Measurements from ENCODE around the gene UBA1. TPM values are rescaled to one million over a fixed set of nuclear protein-coding genes. Genes with fewer than 3 reads are reported as not detected.

Gene UBA1
- total RNA-seq, 1 experiment from 2014 or later, result 88.3 TPM

DNA sequence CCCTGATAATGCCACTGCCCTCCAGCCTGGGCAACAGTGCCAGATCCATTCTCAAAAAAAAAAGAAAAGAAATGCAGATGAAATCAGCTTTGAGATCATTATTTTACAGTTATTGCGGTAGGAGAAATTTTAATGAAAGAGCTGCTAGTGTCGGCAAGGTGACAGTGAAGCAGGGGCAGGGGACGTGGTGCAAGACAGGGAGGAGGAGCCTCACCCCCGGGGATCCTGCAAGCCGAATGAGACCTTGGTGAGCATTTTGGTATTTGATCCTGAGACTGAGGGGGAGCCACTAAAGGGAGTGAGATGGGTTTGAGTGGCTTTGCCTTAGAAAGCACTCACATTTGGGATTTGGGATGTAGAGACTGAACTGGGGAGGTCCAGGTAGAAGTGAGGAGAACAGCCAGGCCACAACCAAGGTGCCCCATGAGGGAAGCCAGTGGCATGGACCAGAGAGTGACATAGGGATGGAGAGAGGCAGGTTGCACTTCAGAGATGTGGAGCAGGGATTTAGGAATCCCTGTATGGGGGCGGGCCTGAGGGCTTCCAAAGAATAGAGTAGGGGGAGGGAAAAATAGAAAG, 25.0 kb upstream of the UBA1 start:
- DNase-seq (ENCODE audit: low read depth), result no peak

GRCh38 chrX:47169273-47169672, 24.4 kb upstream of the UBA1 start:
- in situ Hi-C loops (cut with HindIII; ENCODE audit: low pct_unique_long_range_greater_than_20kb, low sequenced_read_pairs), result no loop called here
- no peak for DNase-seq (ENCODE audit: low read depth)

More for the DNA sequence above, 25.0 kb upstream of the UBA1 start:
- in situ Hi-C loops (cut with HindIII; ENCODE audit: low pct_unique_long_range_greater_than_20kb, low sequenced_read_pairs), result no loop called here

DNA sequence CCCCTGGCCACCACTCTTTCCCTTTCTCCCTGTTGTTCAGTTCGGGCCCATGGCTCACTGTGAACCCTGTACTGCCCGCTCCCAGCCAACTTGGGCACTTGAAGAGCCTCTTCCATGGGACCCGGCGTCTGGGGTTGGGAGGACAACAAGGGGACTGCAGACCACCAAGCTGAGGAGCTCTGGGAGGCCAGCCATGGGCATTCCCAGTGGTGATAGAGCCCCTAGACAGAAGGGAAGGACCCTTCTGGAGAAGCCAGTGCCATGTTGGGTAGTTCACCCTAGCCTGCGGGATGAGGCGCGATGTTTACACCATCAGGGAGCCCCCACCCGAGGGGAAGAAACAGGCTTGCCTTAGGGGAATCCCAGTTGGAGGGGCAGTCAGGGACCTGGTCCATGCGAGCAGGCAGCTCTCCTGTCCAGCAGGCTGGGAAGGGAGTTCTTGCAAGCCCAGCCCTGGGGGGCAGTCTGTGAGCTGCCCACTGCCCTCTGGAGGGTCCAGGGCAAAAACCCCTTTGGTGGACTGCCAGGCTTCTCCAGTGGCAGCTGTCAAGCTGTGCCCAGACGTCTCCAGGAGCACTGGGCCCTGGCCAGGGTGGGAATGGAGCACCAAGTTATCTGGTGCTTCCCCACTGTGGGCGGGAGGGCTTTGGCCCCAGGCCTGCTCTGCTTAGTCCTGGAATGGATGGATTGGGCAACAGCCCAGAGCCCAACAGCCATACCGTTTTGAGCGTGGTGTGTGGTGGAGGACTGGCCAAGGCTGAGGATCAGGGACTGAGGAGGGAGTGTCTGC, 23.7 kb upstream of the UBA1 start:
- in situ Hi-C loops (cut with HindIII; ENCODE audit: low pct_unique_long_range_greater_than_20kb, low sequenced_read_pairs), result no loop called here
- no peak for DNase-seq (ENCODE audit: low read depth)

DNA sequence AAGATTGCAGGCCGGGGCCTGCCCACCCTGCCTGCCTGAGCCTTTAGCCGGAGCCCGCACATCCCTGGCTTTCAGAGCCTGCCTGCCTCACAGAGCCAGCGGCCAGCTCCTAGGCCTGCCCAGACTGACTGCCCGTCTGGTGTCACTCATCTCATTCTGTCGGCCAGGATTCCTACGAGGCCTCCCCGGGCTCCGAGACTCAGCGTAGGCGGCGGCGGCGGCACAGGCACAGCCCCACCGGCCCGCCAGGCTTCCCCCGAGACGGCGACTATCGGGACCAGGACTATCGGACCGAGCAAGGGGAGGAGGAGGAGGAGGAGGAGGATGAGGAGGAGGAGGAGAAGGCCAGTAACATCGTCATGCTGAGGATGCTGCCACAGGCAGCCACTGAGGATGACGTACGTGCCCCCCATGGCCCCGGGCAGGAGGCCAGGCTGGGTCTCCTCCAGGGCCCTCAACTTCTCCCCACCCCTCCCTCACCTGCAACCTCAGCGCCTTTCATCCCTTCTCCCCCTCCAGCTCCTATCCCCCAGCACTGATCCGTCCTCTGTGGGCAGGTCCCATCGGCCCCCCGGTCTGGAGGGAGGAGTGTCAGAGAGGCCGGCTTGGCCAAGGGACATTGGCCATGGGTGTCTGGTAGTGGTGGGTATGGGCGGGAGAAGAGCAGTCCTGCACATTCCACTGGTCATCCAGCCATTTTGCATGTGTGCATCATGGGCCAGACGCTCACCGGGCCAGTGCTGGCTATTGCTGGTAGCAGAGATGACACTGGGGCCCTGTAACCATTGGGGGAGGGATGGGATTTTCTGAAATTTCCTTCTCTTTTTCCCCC, 22.6 kb upstream of the UBA1 start:
- no peak for DNase-seq (ENCODE audit: low read depth)
- in situ Hi-C loops (cut with HindIII; ENCODE audit: low pct_unique_long_range_greater_than_20kb, low sequenced_read_pairs), result no loop called here

GRCh38 chrX:47171996-47172395, 21.6 kb upstream of the UBA1 start:
- in situ Hi-C loops (cut with HindIII; ENCODE audit: low pct_unique_long_range_greater_than_20kb, low sequenced_read_pairs), result no loop called here
- DNase-seq (ENCODE audit: low read depth), result no peak

DNA sequence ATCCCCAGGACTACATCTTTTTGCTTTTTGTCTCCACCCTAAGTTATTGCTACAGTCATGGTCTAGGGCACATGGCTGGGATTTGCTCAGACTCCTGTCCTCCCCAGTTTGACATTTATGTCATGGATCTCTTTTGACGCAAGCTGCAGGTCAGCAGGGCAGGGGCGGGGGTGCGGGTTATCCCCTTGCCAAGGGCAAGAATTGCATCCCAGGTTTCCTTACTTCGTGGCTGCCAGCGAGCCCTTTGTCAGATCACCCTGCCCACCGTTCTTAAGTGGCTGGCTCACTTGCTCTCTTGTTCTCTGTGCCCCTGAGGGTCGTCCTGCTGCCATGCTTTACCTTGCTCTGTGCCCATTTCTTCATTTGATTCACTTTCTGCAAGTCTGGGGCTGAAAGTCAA, 21.1 kb upstream of the UBA1 start:
- DNase-seq (ENCODE audit: low read depth), result no peak
- in situ Hi-C loops (cut with HindIII; ENCODE audit: low pct_unique_long_range_greater_than_20kb, low sequenced_read_pairs), result no loop called here

DNA sequence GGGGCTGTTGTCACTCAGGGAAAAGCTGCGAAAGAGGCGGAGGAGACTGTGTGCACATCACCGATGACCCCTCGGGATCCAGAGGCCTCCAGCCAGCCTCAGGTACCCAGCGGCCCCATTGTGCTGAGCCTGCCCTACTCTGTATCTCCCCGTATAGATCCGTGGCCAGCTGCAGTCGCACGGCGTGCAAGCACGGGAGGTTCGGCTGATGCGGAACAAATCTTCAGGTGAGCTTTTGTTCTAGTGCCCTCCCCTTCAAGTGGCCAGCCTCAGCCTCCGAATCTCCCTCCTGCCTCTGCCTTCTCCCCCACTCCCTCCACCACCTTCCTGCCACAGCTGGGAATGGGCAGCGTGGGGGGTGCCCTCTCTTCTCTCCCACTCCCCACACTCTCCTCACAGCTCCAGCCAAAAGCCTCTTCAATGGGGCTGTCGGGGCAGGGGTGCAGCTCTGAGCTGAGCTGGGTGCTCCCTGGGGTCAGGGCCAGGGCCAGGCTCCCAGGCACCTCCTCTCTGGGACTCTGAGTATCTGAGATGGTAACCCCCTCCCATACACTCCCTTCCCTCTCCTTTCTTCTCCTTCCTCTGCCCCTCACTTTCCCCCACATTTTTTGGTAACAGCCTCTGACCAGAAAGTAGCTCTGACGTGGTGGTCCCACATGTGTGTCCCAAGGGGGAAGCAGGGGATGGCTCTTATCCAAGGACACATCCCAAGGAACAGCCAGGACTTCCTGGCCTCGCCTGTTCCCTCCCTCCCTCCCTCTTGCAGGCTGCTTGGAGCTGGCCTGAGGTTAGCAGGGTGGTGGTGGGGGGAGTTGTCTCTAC, 20.4 kb upstream of the UBA1 start:
- in situ Hi-C loops (cut with HindIII; ENCODE audit: low pct_unique_long_range_greater_than_20kb, low sequenced_read_pairs), result no loop called here

DNA sequence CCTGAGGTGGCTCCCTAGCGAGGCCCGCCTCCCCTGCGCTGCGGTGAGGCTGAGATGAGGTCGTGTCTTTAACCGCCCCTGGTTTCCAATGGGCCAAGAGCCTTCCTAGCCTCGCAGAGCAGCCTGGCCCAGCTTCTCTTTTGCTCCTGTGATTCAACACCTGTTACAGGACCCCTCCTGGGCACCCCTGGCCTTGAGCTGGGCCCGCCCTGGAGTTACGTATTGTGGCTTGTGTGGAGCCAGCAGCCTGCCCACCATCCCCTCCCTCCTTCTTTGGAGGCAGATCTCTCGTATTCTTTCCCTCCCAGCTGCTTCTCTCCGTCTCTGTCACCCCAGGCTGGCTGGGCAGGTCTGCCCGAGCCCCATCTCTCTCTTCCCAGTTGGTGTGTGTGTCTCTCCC, 19.3 kb upstream of the UBA1 start:
- DNase-seq (ENCODE audit: low read depth), result no peak
- in situ Hi-C loops (cut with HindIII; ENCODE audit: low pct_unique_long_range_greater_than_20kb, low sequenced_read_pairs), result no loop called here

More for the DNA sequence above, 20.4 kb upstream of the UBA1 start:
- no peak for DNase-seq (ENCODE audit: low read depth)

DNA sequence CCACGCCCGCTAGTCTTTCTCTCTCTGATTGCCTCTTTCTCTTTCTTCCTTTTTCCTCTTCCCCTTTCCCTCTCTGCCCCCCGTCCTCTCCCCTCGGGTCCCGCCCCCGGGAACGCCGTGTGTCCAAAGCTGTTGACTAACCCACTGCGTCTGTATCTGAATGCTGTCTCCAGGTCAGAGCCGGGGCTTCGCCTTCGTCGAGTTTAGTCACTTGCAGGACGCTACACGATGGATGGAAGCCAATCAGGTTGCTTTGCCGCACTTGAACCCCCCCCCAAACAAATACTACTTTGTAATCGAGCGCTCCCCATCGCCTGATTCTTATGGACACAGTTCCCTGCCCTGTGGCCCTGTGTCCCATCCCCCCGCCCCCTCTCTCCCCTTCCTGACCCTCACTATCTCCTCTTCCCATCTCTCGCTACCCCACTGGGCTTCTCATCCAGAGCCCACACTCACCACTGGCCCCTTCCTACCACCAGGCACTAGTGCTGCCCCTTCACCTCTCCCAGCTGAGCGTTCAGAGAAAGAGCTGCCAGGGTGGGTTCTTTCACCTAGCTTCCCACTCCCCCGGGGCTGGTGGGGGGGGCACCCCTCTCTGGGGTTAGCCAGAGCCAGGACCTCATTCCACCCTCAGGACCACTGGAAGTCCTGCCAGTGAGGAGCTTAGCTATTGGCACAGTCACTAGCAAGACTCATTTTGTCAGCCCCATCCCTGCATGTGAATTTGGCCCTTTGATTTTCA, 18.6 kb upstream of the UBA1 start:
- in situ Hi-C loops (cut with HindIII; ENCODE audit: low pct_unique_long_range_greater_than_20kb, low sequenced_read_pairs), result no loop called here
- DNase-seq (ENCODE audit: low read depth), result no peak

DNA sequence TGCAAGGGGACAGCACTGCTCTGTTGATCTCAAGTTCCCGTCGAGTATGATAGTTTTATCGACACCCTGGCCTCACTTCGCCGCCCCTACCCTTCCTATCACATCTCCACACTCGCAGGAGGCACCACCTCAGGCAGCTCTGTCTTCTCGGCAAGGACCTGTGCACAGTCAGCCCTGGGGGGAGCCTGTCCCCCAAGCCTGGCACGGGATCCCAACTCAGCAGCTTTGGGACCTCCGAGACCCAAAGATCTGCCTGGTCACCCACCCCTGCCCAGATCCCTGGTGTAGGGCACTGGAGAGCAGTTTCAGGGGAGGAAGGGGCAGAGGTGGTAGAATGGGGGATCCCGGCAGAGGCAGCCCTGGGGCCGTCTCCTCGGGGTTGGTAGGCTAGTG, 18.0 kb upstream of the UBA1 start:
- DNase-seq (ENCODE audit: low read depth), result no peak
- in situ Hi-C loops (cut with HindIII; ENCODE audit: low pct_unique_long_range_greater_than_20kb, low sequenced_read_pairs), result no loop called here

DNA sequence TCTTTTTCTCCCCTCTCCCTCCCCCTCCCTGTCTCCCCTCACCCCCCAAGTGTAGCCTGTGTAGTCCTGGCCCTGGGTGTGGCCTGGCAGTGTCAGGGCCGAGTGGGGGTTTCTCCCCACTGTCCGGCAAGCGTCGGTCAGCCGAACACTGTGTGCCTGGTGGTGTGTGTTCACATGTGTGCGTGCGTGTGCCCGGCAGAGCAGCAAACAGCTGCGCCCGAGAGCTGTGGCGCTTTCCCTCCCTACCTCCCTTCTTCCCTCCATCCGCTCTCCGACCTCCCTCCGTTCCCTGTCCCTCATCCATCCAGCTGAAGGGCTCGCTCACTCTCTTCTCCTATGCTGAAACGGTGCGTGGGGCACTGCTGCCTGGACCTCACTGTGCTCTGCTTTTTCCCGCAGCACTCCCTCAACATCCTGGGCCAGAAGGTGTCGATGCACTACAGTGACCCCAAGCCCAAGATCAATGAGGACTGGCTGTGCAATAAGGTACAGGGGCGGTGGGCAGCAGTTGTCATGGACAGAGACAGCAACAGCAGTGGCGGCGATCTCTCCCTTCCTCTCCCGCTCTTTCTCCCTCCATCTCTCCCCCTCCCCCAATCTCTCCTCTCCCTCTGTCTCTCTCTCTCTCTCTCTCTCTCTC, 17.4 kb upstream of the UBA1 start:
- no peak for DNase-seq (ENCODE audit: low read depth)
- in situ Hi-C loops (cut with HindIII; ENCODE audit: low pct_unique_long_range_greater_than_20kb, low sequenced_read_pairs), result no loop called here

GRCh38 chrX:47177079-47177478, 16.6 kb upstream of the UBA1 start:
- in situ Hi-C loops (cut with HindIII; ENCODE audit: low pct_unique_long_range_greater_than_20kb, low sequenced_read_pairs), result no loop called here
- DNase-seq (ENCODE audit: low read depth), result no peak

GRCh38 chrX:47178337-47178736, 15.3 kb upstream of the UBA1 start:
- DNase-seq (ENCODE audit: low read depth), result no peak
- in situ Hi-C loops (cut with HindIII; ENCODE audit: low pct_unique_long_range_greater_than_20kb, low sequenced_read_pairs), result no loop called here

GRCh38 chrX:47179221-47179927, 14.3 kb upstream of the UBA1 start:
- in situ Hi-C loops (cut with HindIII; ENCODE audit: low pct_unique_long_range_greater_than_20kb, low sequenced_read_pairs), result no loop called here
- no peak for DNase-seq (ENCODE audit: low read depth)

DNA sequence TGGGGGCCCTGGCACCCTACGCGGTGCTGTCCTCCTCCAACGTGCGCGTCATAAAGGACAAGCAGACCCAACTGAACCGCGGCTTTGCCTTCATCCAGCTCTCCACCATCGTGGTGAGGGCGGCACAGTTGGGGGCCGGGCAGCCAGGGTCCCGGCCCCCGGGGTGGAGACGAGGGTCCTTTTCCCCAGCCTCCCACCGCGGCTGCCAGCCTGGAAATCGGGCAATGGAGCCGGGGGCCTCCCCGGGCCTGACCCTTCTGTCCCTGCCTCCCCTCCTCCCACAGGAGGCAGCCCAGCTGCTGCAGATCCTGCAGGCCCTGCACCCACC, 13.7 kb upstream of the UBA1 start:
- in situ Hi-C loops (cut with HindIII; ENCODE audit: low pct_unique_long_range_greater_than_20kb, low sequenced_read_pairs), result no loop called here
- no peak for DNase-seq (ENCODE audit: low read depth)

DNA sequence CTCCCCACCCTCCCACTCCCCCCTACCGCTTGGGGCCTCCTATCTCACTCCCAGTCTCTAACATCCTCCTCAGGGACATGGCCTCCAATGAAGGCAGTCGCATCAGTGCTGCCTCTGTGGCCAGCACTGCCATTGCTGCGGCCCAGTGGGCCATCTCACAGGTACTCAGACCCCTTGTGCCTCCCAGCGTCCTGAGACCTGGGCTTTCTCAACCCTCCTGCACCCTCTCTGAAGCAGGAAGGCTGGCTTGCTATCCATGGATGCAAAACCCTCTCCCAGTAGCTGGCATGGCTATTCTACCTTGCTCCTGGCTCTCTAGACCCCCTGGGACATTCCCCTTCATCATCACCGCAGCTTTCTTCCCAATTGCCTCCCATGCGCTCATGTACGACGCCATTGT, 13.3 kb upstream of the UBA1 start:
- in situ Hi-C loops (cut with HindIII; ENCODE audit: low pct_unique_long_range_greater_than_20kb, low sequenced_read_pairs), result no loop called here
- no peak for DNase-seq (ENCODE audit: low read depth)

DNA sequence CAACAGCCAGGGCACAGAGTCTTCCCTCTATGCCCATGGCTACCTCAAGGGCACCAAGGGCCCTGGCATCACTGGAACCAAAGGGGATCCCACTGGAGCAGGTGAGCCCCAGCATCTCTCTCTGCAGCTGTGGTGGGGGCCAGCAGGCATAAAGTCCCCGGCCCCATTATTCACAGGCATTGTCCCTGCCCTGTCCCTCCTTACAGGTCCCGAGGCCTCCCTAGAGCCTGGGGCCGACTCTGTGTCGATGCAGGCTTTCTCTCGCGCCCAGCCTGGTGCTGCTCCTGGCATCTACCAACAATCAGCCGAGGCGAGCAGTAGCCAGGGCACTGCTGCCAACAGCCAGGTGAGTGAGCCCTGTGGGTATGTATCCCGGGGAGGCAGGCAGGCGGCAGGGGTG, 12.3 kb upstream of the UBA1 start:
- in situ Hi-C loops (cut with HindIII; ENCODE audit: low pct_unique_long_range_greater_than_20kb, low sequenced_read_pairs), result no loop called here
- DNase-seq (ENCODE audit: low read depth), result no peak
